HG03521 (cell line): ENCODE measurements around the gene UBA52.
"Not testable (repeated sequence)": the region's sequence is repeated elsewhere in the genome, so short reads cannot be mapped to it uniquely, and the experiment has no call there.

Experiments
- ATAC-seq: cut with Tn5 transposase; IDR thresholded peaks from one replicate; pipeline ENCODE4 v1.9.1; 2021; ENCODE audit warnings: mild to moderate bottlenecking, moderate library complexity; ENCODE audit not compliant: unreplicated experiment

The UBA52 gene

GRCh38 chr19:18591735-18592385, 20.2 kb downstream of the UBA52 start:
- ATAC-seq = no peak

- not testable (repeated sequence) for ATAC-seq
Measured at GRCh38 chr19:18592732-18593131, 21.1 kb downstream of the UBA52 start.

GRCh38 chr19:18593367-18594095, 21.9 kb downstream of the UBA52 start:
- ATAC-seq = no peak

GRCh38 chr19:18594096-18594823, 22.6 kb downstream of the UBA52 start:
- ATAC-seq = no peak

GRCh38 chr19:18594824-18595373, 23.2 kb downstream of the UBA52 start:
- ATAC-seq = no peak

- ATAC-seq = no peak
Measured at GRCh38 chr19:18595475-18595874, 23.8 kb downstream of the UBA52 start.

- no peak for ATAC-seq
Measured at GRCh38 chr19:18596752-18597157, 25.1 kb downstream of the UBA52 start.

- ATAC-seq = no peak
Measured at GRCh38 chr19:18597809-18598660, 26.4 kb downstream of the UBA52 start.

GRCh38 chr19:18599485-18599884, 27.8 kb downstream of the UBA52 start:
- ATAC-seq = no peak

GRCh38 chr19:18600692-18601397, 29.2 kb downstream of the UBA52 start:
- not testable (repeated sequence) for ATAC-seq

GRCh38 chr19:18601875-18602274, 30.2 kb downstream of the UBA52 start:
- ATAC-seq = no peak

GRCh38 chr19:18603255-18603957, 31.7 kb downstream of the UBA52 start:
- ATAC-seq = no peak

GRCh38 chr19:18603958-18604819, 32.5 kb downstream of the UBA52 start:
- no peak for ATAC-seq

GRCh38 chr19:18604820-18605159, 33.1 kb downstream of the UBA52 start:
- no peak for ATAC-seq

- no peak for ATAC-seq
Measured at GRCh38 chr19:18605196-18605545, 33.5 kb downstream of the UBA52 start.

- ATAC-seq = no peak
Measured at GRCh38 chr19:18605546-18606280, 34.1 kb downstream of the UBA52 start.

GRCh38 chr19:18606281-18607225, 34.9 kb downstream of the UBA52 start, which contains the start of gene CRLF1:
CRLF1 (minus strand) TSS chr19:18606799; CDS start chr19:18606656, 143 bp downstream.
- ATAC-seq = no peak
